Measurements from ENCODE around the gene PSME1.

The PSME1 gene

GRCh38 chr14:24159777-24160498 is 23.9 kb downstream of the PSME1 start:
- H3K27ac ChIP-seq, result no peak overlapping the region
- TF ChIP-seq CTCF (conservative IDR thresholded peaks at IDR 0.05), result no peak
- no peak for TF ChIP-seq ZFX (IDR thresholded peaks at IDR 0.05)

- TF ChIP-seq CTCF (conservative IDR thresholded peaks at IDR 0.05), result no peak
- TF ChIP-seq ZFX (IDR thresholded peaks at IDR 0.05), result no peak
- H3K27ac ChIP-seq, result no peak overlapping the region
Measured at GRCh38 chr14:24160499-24160849, 24.5 kb downstream of the PSME1 start.

- H3K27ac ChIP-seq, result peak within 1 kb of the TSS; percentile 23; the same call in 1 of the 2 replicates
- TF ChIP-seq CTCF (conservative IDR thresholded peaks at IDR 0.05), result peak; percentile 95
- TF ChIP-seq ZFX (IDR thresholded peaks at IDR 0.05), result no peak
Measured at GRCh38 chr14:24160850-24161804, 25.1 kb downstream of the PSME1 start, which contains the start of gene IRF9. IRF9 (plus strand) TSS chr14:24161265; CDS start chr14:24162145, 880 bp downstream.

- no peak for TF ChIP-seq CTCF (conservative IDR thresholded peaks at IDR 0.05)
- TF ChIP-seq ZFX (IDR thresholded peaks at IDR 0.05), result no peak
- H3K27ac ChIP-seq, result no peak overlapping the region
Measured at GRCh38 chr14:24162093-24162492, 26.1 kb downstream of the PSME1 start.

- H3K27ac ChIP-seq, result no peak overlapping the region
- TF ChIP-seq CTCF (conservative IDR thresholded peaks at IDR 0.05) (no peak), ZFX (IDR thresholded peaks at IDR 0.05) (no peak)
Measured at GRCh38 chr14:24164518-24164991, 28.6 kb downstream of the PSME1 start.

- no peak overlapping the region for H3K27ac ChIP-seq
- TF ChIP-seq CTCF (conservative IDR thresholded peaks at IDR 0.05), result no peak
- no peak for TF ChIP-seq ZFX (IDR thresholded peaks at IDR 0.05)
Measured at GRCh38 chr14:24165785-24166184, 29.8 kb downstream of the PSME1 start.

All from C4-2B (cell line).